Measurements from ENCODE around the gene TOX3. TPM values are rescaled to one million over a fixed set of nuclear protein-coding genes. Genes with fewer than 3 reads are reported as not detected.

Gene TOX3
- total and polyA plus RNA-seq, 10 of the 15 experiments (the other 5 are each of a cell fraction or from before 2014, with no cell fraction given): not detected

- no peak for DNase-seq (ENCODE audit: low read depth, low spot score)
- POLR2A ChIA-PET: no interaction called here
- H4K20me1 ChIP-seq (ENCODE audit: control insufficient read depth, insufficient read depth): no peaks in the 10 kb centered on the region
- BruUV-seq (replicated peaks): no TSS peak
- WGBS (ENCODE audit: insufficient coverage, insufficient replicate concordance, low lambda C conversion rate, missing lambda C conversion rate): 30% methylated on average over 16 of the region's 16 CpGs
- RAD21 ChIA-PET (ENCODE audit: unreplicated experiment): no interaction called here
- in situ Hi-C loops (cut with MboI) (no loop called here), intact Hi-C loops (cut with micrococcal nuclease; ENCODE audit: unreplicated experiment) (no loop called here)
- H3K9ac ChIP-seq (ENCODE audit: control insufficient read depth, insufficient read depth, low read length): no peak overlapping the region
- H3K4me1 ChIP-seq (ENCODE audit: control insufficient read depth, insufficient read depth, low read length): no peaks in the 10 kb centered on the region
- no peak overlapping the region for H3K4me2 ChIP-seq (ENCODE audit: control insufficient read depth, insufficient read depth)
- H3K9me3 ChIP-seq (replicated peaks; ENCODE audit: control insufficient read depth, insufficient read depth, low read length): no peaks in the 10 kb centered on the region
- no peaks in the 10 kb centered on the region for H3K79me2 ChIP-seq (ENCODE audit: control insufficient read depth, insufficient read depth, low read length)
- CTCF ChIA-PET: interaction anchor here (0.7 kb wide), 1 partner anchor 307 kb away, joined by 3 read pairs; no protein-coding TSS in a partner anchor
- TF ChIP-seq SREBF1 (IDR thresholded peaks at IDR 0.05; ENCODE audit: low read length) (no peak), IKZF2 (IDR thresholded peaks at IDR 0.05) (no peak), TCF12 (IDR thresholded peaks at IDR 0.05; ENCODE audit: low read depth, low read length) (no peak), TAF1 (IDR thresholded peaks at IDR 0.05; ENCODE audit: borderline replicate concordance, low read depth, low read length) (no peak), DPF2 (IDR thresholded peaks at IDR 0.05) (no peak), TBL1XR1 (IDR thresholded peaks at IDR 0.05; ENCODE audit: low read depth, low read length) (no peak), NR2C2 (IDR thresholded peaks at IDR 0.05; ENCODE audit: borderline replicate concordance, control insufficient read depth, insufficient read length, low read depth) (no peak), E2F4 (IDR thresholded peaks at IDR 0.05; ENCODE audit: low read depth, low read length) (no peak), TARDBP (IDR thresholded peaks at IDR 0.05; ENCODE audit: borderline replicate concordance) (no peak), E2F8 (IDR thresholded peaks at IDR 0.05; ENCODE audit: low read depth, partially characterized antibody) (no peak), IRF5 (IDR thresholded peaks at IDR 0.05; ENCODE audit: borderline replicate concordance) (no peak), EZH2 (IDR thresholded peaks at IDR 0.05; ENCODE audit: borderline replicate concordance, control insufficient read depth, low read depth, low read length) (no peak), IKZF1 (conservative IDR thresholded peaks at IDR 0.05) (no peak), RCOR1 (conservative IDR thresholded peaks at IDR 0.05; ENCODE audit: low read depth, low read length) (no peak), JUNB (IDR thresholded peaks at IDR 0.05) (no peak), SUPT20H (IDR thresholded peaks at IDR 0.05; ENCODE audit: borderline replicate concordance, control insufficient read depth, low read depth, low read length) (no peak), SMAD5 (IDR thresholded peaks at IDR 0.05; ENCODE audit: low read depth) (no peak), RAD21 (IDR thresholded peaks at IDR 0.05; ENCODE audit: insufficient read depth, low read depth, low read length) (no peak)
- no peak overlapping the region for H2AFZ ChIP-seq (ENCODE audit: control insufficient read depth, low read depth, low read length)
- SMC1A ChIA-PET (ENCODE audit: uncharacterized antibody, unreplicated experiment): interaction anchor here (0.9 to 1.4 kb wide), 3 partner anchors 19 to 49 kb away, joined by 3 to 5 read pairs (median 3); no protein-coding TSS in a partner anchor
- H3K27me3 ChIP-seq (replicated peaks in 1 of 2; ENCODE audit: control insufficient read depth in 2 of 2, insufficient read depth in 2 of 2, low read length in 1 of 2): no peaks in the 10 kb centered on the region
- H3K36me3 ChIP-seq (ENCODE audit: control insufficient read depth in 2 of 2, insufficient read depth in 2 of 2, low read length in 1 of 2): no peaks in the 10 kb centered on the region
- ATAC-seq: no peak
- no peak for FAIRE-seq
- H3K27ac ChIP-seq (ENCODE audit: control insufficient read depth, insufficient read depth): no peak overlapping the region
- H3K4me3 ChIP-seq: no peak overlapping the region
Observed at GRCh38 chr16:52498328-52499059, 48.4 kb downstream of the TOX3 start.
